COLO829 (cell line): ENCODE results near the gene SDF4.

Source experiments
- DNase-seq: peaks from one replicate; pipeline ENCODE4 v3.0.0; 2012; ENCODE audit warnings: low spot score

SDF4 gene

DNA sequence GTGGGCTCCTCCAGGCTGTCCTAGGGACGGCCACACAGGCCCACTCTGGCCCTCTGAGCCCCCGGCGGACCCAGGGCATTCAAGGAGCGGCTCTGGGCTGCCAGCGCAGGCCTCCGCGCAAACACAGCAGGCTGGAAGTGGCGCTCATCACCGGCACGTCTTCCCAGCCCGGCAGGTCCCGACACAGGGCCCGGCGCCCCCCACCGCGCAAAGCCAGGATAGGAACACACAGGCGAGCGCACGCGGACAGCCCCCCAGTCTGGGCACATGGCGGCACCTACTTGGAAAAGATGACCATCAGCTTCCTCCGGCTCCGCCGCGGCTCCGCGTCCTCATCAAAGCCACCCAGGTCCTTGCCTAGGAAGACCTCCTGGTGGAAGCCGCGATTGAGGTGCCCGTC lies 3.6 kb downstream of the SDF4 start:
- DNase-seq = no peak

DNA sequence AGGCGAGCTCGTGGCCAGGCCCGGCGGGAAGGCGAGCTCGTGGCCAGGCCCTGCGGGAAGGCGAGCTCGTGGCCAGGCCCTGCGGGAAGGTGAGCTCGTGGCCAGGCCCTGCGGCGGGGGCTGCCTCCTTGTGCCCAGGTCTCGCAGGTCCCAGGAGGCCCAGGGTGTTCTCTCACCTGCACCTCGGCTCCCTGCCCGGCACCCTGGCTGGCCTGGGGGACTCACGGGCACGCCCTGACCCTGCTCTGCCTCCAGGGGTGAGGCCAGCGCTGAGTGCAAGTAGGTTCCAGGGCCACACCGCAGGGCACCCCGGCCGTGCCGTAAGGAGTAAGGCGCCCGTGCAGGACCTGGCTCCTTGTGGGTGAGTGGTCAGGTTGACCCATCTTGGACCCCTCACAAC lies 4.4 kb downstream of the SDF4 start:
- DNase-seq = no peak

GRCh38 chr1:1226566-1227362 lies 5.0 kb downstream of the SDF4 start:
- no peak for DNase-seq

DNA sequence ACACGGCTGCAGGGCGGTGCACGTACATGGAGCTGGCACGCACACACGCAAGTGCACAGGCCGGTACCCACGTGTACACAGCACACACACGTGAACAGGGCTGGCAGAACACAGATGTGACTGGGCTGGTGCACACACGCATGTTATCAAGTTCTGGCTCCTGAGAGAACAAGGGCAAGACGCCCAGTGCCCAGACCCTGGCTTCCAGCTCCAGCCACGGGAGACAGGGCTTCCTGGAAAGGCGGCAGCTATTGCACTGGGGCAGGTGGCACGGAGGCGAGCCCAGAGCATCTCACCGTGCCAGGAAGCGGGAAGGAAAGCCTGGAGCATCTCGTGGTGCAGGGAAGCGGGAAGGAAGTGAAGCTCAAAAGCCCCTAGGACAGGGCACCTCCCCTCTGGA lies 5.9 kb downstream of the SDF4 start:
- DNase-seq = no peak

DNA sequence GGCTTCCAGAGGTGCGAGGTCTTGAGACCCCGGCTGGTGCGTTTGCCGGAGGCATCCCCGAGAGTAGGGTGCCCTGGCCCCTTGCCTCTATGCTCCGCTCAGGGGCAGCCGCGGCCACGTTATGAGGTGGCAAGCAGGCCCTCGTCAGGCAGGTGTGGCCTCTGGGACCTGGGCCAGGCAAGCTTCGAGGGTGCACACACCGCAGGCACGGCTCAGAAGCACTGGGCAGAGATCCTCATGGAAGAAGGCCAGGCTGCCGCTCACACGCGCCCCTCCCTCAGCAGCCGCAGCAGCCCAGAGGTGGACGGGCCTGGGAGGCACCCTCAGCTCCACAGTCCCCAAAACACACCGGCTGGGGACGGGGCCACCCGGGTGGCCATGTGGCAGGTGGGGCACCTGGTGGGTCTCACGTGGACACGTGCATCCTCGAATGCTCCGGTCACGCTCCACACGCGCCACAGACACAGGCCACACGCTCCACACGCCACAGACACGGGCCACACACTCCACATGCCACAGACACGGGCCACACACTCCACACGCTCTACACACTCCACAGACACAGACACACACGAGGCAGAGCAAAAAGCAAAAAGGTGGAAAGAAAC lies 6.5 kb downstream of the SDF4 start:
- no peak for DNase-seq

GRCh38 chr1:1223891-1224290 lies 7.9 kb downstream of the SDF4 start:
- DNase-seq = no peak

DNA sequence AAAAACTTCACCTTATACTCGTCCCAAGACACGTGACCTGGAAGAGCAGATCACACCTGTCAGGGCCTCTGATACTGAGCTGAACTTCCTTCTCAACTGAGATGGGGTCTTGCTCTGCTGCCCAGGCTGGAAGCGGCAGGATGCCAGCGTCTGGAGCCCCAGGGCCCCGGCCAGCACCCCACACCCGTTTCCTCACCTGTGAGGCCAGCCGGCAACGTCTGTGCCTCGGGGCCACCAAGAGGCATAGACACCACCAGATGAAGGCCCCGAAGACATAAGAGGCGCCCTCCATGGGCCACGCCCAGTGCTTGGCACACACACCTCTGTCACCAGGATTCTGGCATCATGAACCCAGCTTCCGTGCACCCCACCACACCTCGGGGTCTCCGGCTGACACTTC lies 8.5 kb downstream of the SDF4 start:
- no peak for DNase-seq

- no peak for DNase-seq
Measured at GRCh38 chr1:1222575-1223225, 9.1 kb downstream of the SDF4 start.

DNA sequence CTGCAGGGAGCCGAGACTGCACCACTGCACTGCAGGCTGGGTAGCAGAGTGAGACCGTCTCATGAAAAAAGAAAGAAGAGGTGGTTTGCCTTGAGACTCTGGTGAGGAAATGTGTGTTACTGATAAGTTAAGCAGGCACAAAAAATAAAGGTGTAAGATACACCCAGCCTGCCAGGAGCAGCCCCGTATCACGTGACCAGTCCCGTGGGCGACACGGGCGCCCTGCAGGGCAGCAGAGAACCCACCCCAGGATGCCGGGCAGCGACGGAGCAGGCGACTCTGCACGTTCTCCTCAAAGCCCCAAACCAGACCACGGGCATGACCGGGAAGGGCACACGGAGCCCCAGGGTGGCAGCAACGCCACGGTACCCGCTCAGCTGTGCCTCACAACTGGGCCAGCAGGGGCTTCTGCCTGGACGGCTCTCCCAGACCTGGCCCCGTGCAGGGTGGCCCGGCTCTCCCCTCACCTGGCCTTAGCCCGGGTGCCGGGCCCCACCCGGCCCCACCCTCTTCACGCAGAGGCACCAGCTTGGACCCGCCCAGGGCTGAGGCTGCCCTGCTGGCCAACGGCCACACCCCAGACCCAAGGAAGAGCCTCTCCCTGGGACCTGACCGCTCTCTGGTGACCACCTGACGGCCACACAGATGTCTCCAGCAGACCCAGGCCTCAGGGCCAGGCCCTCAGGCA lies 9.8 kb downstream of the SDF4 start:
- no peak for DNase-seq

GRCh38 chr1:1220197-1220596 lies 11.6 kb downstream of the SDF4 start:
- no peak for DNase-seq

- no peak for DNase-seq
Measured at GRCh38 chr1:1219341-1219740, 12.5 kb downstream of the SDF4 start.

- DNase-seq = no peak
Measured at GRCh38 chr1:1218524-1219200, 13.1 kb downstream of the SDF4 start.

- DNase-seq = no peak
Measured at GRCh38 chr1:1217621-1218523, 13.9 kb downstream of the SDF4 start.

- DNase-seq = no peak
Measured at GRCh38 chr1:1216770-1217620, 14.8 kb downstream of the SDF4 start.

GRCh38 chr1:1215881-1216605 lies 15.8 kb downstream of the SDF4 start:
- DNase-seq = no peak

- no peak for DNase-seq
Measured at GRCh38 chr1:1215080-1215676, 16.6 kb downstream of the SDF4 start.

GRCh38 chr1:1213345-1214265 lies 18.2 kb downstream of the SDF4 start, which contains the start of gene TNFRSF4:
Gene TNFRSF4, minus strand, starts transcription at chr1:1214153. Its CDS starts 26 bp downstream, at chr1:1214127.
- no peak for DNase-seq
